ENCODE measurements around the gene MRPL43. TPM values are rescaled to one million over a fixed set of nuclear protein-coding genes. Genes with fewer than 3 reads are reported as not detected.

Gene MRPL43
- total and polyA plus RNA-seq, 2 experiments from 2014 or later: 83.5 to 145 TPM

GRCh38 chr10:101012525-101013364, 25.4 kb upstream of the MRPL43 start:
- peaks cover 20% of the 10 kb centered on the region; the same call in 1 of the 2 replicates for H3F3A ChIP-seq (ENCODE audit: insufficient read depth)
- no peaks in the 10 kb centered on the region for H3K36me3 ChIP-seq (ENCODE audit: low read depth)
- H3K4me3 ChIP-seq: no peak overlapping the region
- H2AFZ ChIP-seq: peak overlapping the region; percentile 69
- H4K20me1 ChIP-seq (ENCODE audit: insufficient read depth): no peaks in the 10 kb centered on the region
- peak overlapping the region; percentile 34 for H3K9ac ChIP-seq
- TF ChIP-seq EZH2 (IDR thresholded peaks at IDR 0.05; ENCODE audit: insufficient read depth, poor library complexity, severe bottlenecking) (no peak), EZH2phosphoT487 (IDR thresholded peaks at IDR 0.05; ENCODE audit: insufficient read depth, low read depth) (no peak)
- peak overlapping the region; percentile 37 for H3K4me2 ChIP-seq (ENCODE audit: unreplicated experiment)
- peak overlapping the region; percentile 73 for H3K27ac ChIP-seq
- H3K27me3 ChIP-seq (replicated peaks; ENCODE audit: insufficient read depth): no peaks in the 10 kb centered on the region
- in situ Hi-C loops (cut with MboI): no loop called here
- H3K9me2 ChIP-seq (ENCODE audit: insufficient read depth): no peaks in the 10 kb centered on the region
- no peaks in the 10 kb centered on the region for H3K9me3 ChIP-seq (ENCODE audit: low read depth)
- peak; percentile 96 for DNase-seq
- H3K79me2 ChIP-seq (ENCODE audit: insufficient read depth): no peaks in the 10 kb centered on the region
- 11 to 12% methylated on average over 14 of the region's 14 CpGs for WGBS, 2 experiments (ENCODE audit: low coverage in 1 of 2, low lambda C conversion rate in 2 of 2, missing lambda C conversion rate in 2 of 2)
- H3K4me1 ChIP-seq (ENCODE audit: insufficient read depth): peaks cover 20% of the 10 kb centered on the region

GRCh38 chr10:101011517-101012423, 24.5 kb upstream of the MRPL43 start:
- Histone ChIP-seq H3K27ac (peak overlapping the region; percentile 73), H3K4me1 (ENCODE audit: insufficient read depth) (peaks cover 20% of the 10 kb centered on the region), H4K20me1 (ENCODE audit: insufficient read depth) (no peaks in the 10 kb centered on the region), H3K79me2 (ENCODE audit: insufficient read depth) (no peaks in the 10 kb centered on the region), H3K9ac (peak overlapping the region; percentile 34; the same call in 1 of the 2 replicates), H2AFZ (0 out of 2 replicates have a peak overlapping the region, but pooled peaks have one; percentile 69), H3F3A (ENCODE audit: insufficient read depth) (peaks cover 20% of the 10 kb centered on the region; the same call in 1 of the 2 replicates), H3K9me3 (ENCODE audit: low read depth) (no peaks in the 10 kb centered on the region), H3K4me3 (no peak overlapping the region), H3K36me3 (ENCODE audit: low read depth) (0 out of 2 replicates have a peak, but pooled peaks cover 5% of the 10 kb centered on the region), H3K4me2 (ENCODE audit: unreplicated experiment) (no peak overlapping the region), H3K27me3 (replicated peaks; ENCODE audit: insufficient read depth) (no peaks in the 10 kb centered on the region), H3K9me2 (ENCODE audit: insufficient read depth) (no peaks in the 10 kb centered on the region)
- peak; percentile 52 for DNase-seq
- in situ Hi-C loops (cut with MboI): no loop called here
- 68 to 71% methylated on average over 21 of the region's 22 CpGs for WGBS, 2 experiments (ENCODE audit: low coverage in 1 of 2, low lambda C conversion rate in 2 of 2, missing lambda C conversion rate in 2 of 2)
- no peak for TF ChIP-seq EZH2 (IDR thresholded peaks at IDR 0.05; ENCODE audit: insufficient read depth, poor library complexity, severe bottlenecking)
- TF ChIP-seq EZH2phosphoT487 (IDR thresholded peaks at IDR 0.05; ENCODE audit: insufficient read depth, low read depth): no peak

- Histone ChIP-seq H4K20me1 (ENCODE audit: insufficient read depth) (no peaks in the 10 kb centered on the region), H3K36me3 (ENCODE audit: low read depth) (peaks cover 13% of the 10 kb centered on the region; the same call in 1 of the 2 replicates), H3K27me3 (replicated peaks; ENCODE audit: insufficient read depth) (no peaks in the 10 kb centered on the region), H3K4me3 (no peak overlapping the region), H3K4me2 (ENCODE audit: unreplicated experiment) (no peak overlapping the region), H3K9me2 (ENCODE audit: insufficient read depth) (no peaks in the 10 kb centered on the region), H3K9me3 (ENCODE audit: low read depth) (no peaks in the 10 kb centered on the region), H3K27ac (no peak overlapping the region), H3K79me2 (ENCODE audit: insufficient read depth) (peaks cover 8% of the 10 kb centered on the region; the same call in 1 of the 2 replicates), H3K4me1 (ENCODE audit: insufficient read depth) (peaks cover 20% of the 10 kb centered on the region), H3K9ac (no peak overlapping the region), H2AFZ (no peak overlapping the region), H3F3A (ENCODE audit: insufficient read depth) (peaks cover 20% of the 10 kb centered on the region; the same call in 1 of the 2 replicates)
- in situ Hi-C loops (cut with MboI): no loop called here
- DNase-seq: no peak
- WGBS, 2 experiments (ENCODE audit: low coverage in 1 of 2, low lambda C conversion rate in 2 of 2, missing lambda C conversion rate in 2 of 2): 89 to 95% methylated on average over 20 to 22 of the region's 22 CpGs
- TF ChIP-seq EZH2 (IDR thresholded peaks at IDR 0.05; ENCODE audit: insufficient read depth, poor library complexity, severe bottlenecking) (no peak), EZH2phosphoT487 (IDR thresholded peaks at IDR 0.05; ENCODE audit: insufficient read depth, low read depth) (no peak)
These were observed 23.0 kb upstream of the MRPL43 start for GRCh38 chr10:101010329-101010728.

- in situ Hi-C loops (cut with MboI): no loop called here
- H3K4me1 ChIP-seq (ENCODE audit: insufficient read depth): peaks cover 14% of the 10 kb centered on the region; the same call in 1 of the 2 replicates
These were observed 21.6 kb upstream of the MRPL43 start for GRCh38 chr10:101008823-101009423.

More at GRCh38 chr10:101008823-101009423, 21.6 kb upstream of the MRPL43 start:
- H3K27me3 ChIP-seq (replicated peaks; ENCODE audit: insufficient read depth): no peaks in the 10 kb centered on the region
- H3K36me3 ChIP-seq (ENCODE audit: low read depth): peaks cover 19% of the 10 kb centered on the region; the same call in 1 of the 2 replicates
- no peak overlapping the region for H3K27ac ChIP-seq
- no peaks in the 10 kb centered on the region for H4K20me1 ChIP-seq (ENCODE audit: insufficient read depth)
- WGBS, 2 experiments (ENCODE audit: low coverage in 1 of 2, low lambda C conversion rate in 2 of 2, missing lambda C conversion rate in 2 of 2): 88 to 91% methylated on average over 5 to 6 of the region's 6 CpGs
- H3F3A ChIP-seq (ENCODE audit: insufficient read depth): peaks cover 13% of the 10 kb centered on the region; the same call in 1 of the 2 replicates
- no peak overlapping the region for H3K9ac ChIP-seq
- no peak for DNase-seq
- TF ChIP-seq EZH2 (IDR thresholded peaks at IDR 0.05; ENCODE audit: insufficient read depth, poor library complexity, severe bottlenecking): no peak
- TF ChIP-seq EZH2phosphoT487 (IDR thresholded peaks at IDR 0.05; ENCODE audit: insufficient read depth, low read depth): no peak
- no peaks in the 10 kb centered on the region for H3K9me2 ChIP-seq (ENCODE audit: insufficient read depth)
- H3K4me3 ChIP-seq: no peak overlapping the region
- no peak overlapping the region for H2AFZ ChIP-seq
- H3K9me3 ChIP-seq (ENCODE audit: low read depth): no peaks in the 10 kb centered on the region
- H3K79me2 ChIP-seq (ENCODE audit: insufficient read depth): peaks cover 22% of the 10 kb centered on the region
- H3K4me2 ChIP-seq (ENCODE audit: unreplicated experiment): no peak overlapping the region
